OCI-LY3 (cell line): ENCODE measurements around the gene FGGY.

Experiments
- CTCF ChIP-seq: fragments of 200-600, 300-600 bp; sonication (generic); IDR thresholded peaks from 2 replicates; pipeline ENCODE4 v1.5.1; 2014; ENCODE audit warnings: antibody characterized with exemption, low read length, low read depth
- EZH2phosphoT487 ChIP-seq: fragments of 200-600 bp; shearing (Covaris generic); IDR thresholded peaks from 2 replicates; pipeline ENCODE4 v1.6.1; 2018; ENCODE audit warnings: antibody characterized with exemption, mixed run types, low read depth

- TF ChIP-seq CTCF: no peak
- TF ChIP-seq EZH2phosphoT487: no peak
Observed at GRCh38 chr1:59688976-59689375, 392.1 kb downstream of the FGGY start.
